GM12878 (cell line): ENCODE results near the gene SRCIN1. TPM values are rescaled to one million over a fixed set of nuclear protein-coding genes. Genes with fewer than 3 reads are reported as not detected.

Source experiments
- ATAC-seq: fragments of 200-7000 bp; cut with Tn5 transposase; 3 replicates; pipeline ENCODE4 v1.9.1; 2020; ENCODE audit warnings: mild to moderate bottlenecking, moderate library complexity
- BruUV-seq: library from RNA; stranded (reverse); fragments of 400-500 nt; replicated peaks from 2 replicates; lab custom pipeline; 2021; lab: Mats Ljungman, UMichigan
- CTCF ChIA-PET: fragments of 300-600 bp; sonication (Branson Sonifier 250); formaldehyde crosslinking; extraction: SDS; loops from one replicate; lab custom pipeline; 2021; ENCODE audit warnings: inconsistent platforms; lab: Yijun Ruan, JAX
- POLR2A ChIA-PET: fragments of 350-600 bp; formaldehyde crosslinking; extraction: SDS; loops from one replicate; lab custom pipeline; 2021; ENCODE audit warnings: inconsistent platforms; lab: Charles Lee
- RAD21 ChIA-PET: fragments of 300-600 bp; sonication (Branson Sonifier 250); formaldehyde crosslinking; loops from one replicate; lab custom pipeline; 2023; ENCODE audit warnings: antibody characterized with exemption; ENCODE audit not compliant: unreplicated experiment; lab: Charles Lee
- SMC1A ChIA-PET: fragments of 300-600 bp; sonication (Branson Sonifier 250); formaldehyde crosslinking; loops from one replicate; lab custom pipeline; 2023; ENCODE audit not compliant: unreplicated experiment, uncharacterized antibody; lab: Charles Lee
- DNase-seq: peaks from one replicate; pipeline ENCODE4 v3.0.0-alpha.2; 2011; ENCODE audit warnings: low read depth, low spot score
- FAIRE-seq: peaks from 3 replicates; lab custom pipeline; 2011; peaks lifted over from hg19 to GRCh38; lab: Jason Lieb, UNC
- H2AFZ ChIP-seq: 2 replicates; pipeline ENCODE4 v1.6.0; 2011; ENCODE audit warnings: low read depth, low read length, control low read depth; ENCODE audit not compliant: control insufficient read depth
- H3K27ac ChIP-seq: 2 replicates; pipeline ENCODE4 v1.5.1; 2011; ENCODE audit warnings: control low read depth; ENCODE audit not compliant: control insufficient read depth, insufficient read depth
- H3K27me3 ChIP-seq, 2 experiments: replicated peaks in 1 of 2; 2 replicates each; pipeline versions ENCODE4 v1.6.0 to v1.6.1; 2011; ENCODE audit warnings: low read length in 1 of 2; ENCODE audit not compliant: control insufficient read depth in 2 of 2, insufficient read depth in 2 of 2
- H3K36me3 ChIP-seq, 2 experiments: 2 replicates each; pipeline ENCODE4 v1.5.1; 2011; ENCODE audit warnings: low read length in 1 of 2; ENCODE audit not compliant: control insufficient read depth in 2 of 2, insufficient read depth in 2 of 2
- H3K4me1 ChIP-seq: 2 replicates; pipeline ENCODE4 v1.6.1; 2011; ENCODE audit warnings: mild to moderate bottlenecking, low read length, moderate library complexity, mixed read lengths; ENCODE audit not compliant: control insufficient read depth, insufficient read depth
- H3K4me2 ChIP-seq: 2 replicates; pipeline ENCODE4 v1.6.0; 2011; ENCODE audit warnings: control low read depth; ENCODE audit not compliant: control insufficient read depth, insufficient read depth
- H3K4me3 ChIP-seq: fragments of 200-600 bp; sonication (generic); 2 replicates; pipeline ENCODE4 v1.5.1; 2016
- H3K79me2 ChIP-seq: 2 replicates; pipeline ENCODE4 v1.6.0; 2011; ENCODE audit warnings: low read length; ENCODE audit not compliant: control insufficient read depth, insufficient read depth
- H3K9ac ChIP-seq: 2 replicates; pipeline ENCODE4 v1.8.0; 2011; ENCODE audit warnings: low read length, control low read depth, mixed read lengths; ENCODE audit not compliant: control insufficient read depth, insufficient read depth
- H3K9me3 ChIP-seq: replicated peaks from 3 replicates; pipeline ENCODE4 v1.5.1; 2011; ENCODE audit warnings: mild to moderate bottlenecking, low read length; ENCODE audit not compliant: control insufficient read depth, insufficient read depth
- H4K20me1 ChIP-seq: 2 replicates; pipeline ENCODE4 v1.6.0; 2011; ENCODE audit not compliant: control insufficient read depth, insufficient read depth
- ASH2L ChIP-seq: fragments of 300-600, 200-600 bp; sonication (generic); IDR thresholded peaks from 2 replicates; pipeline ENCODE4 v1.6.1; 2017; ENCODE audit warnings: low read depth, mild to moderate bottlenecking, borderline replicate concordance
- ESRRA ChIP-seq: IDR thresholded peaks from 2 replicates; pipeline ENCODE4 v1.6.1; 2012; ENCODE audit warnings: mild to moderate bottlenecking, low read length, improper control_type of control experiment
- JUND ChIP-seq: IDR thresholded peaks from 2 replicates; pipeline ENCODE4 v1.6.1; 2012; ENCODE audit warnings: low read depth, mild to moderate bottlenecking, low read length, improper control_type of control experiment, moderate library complexity
- KDM1A ChIP-seq: fragments of 200-600 bp; sonication (generic); IDR thresholded peaks from 2 replicates; pipeline ENCODE4 v1.6.1; 2016; ENCODE audit warnings: borderline replicate concordance
- MAX ChIP-seq: IDR thresholded peaks from 2 replicates; pipeline ENCODE4 v1.6.1; 2012; ENCODE audit warnings: low read depth, low read length, improper control_type of control experiment
- POLR2A ChIP-seq: IDR thresholded peaks from 2 replicates; pipeline ENCODE4 v1.6.1; 2011; ENCODE audit warnings: low read depth, mild to moderate bottlenecking, low read length
- RAD21 ChIP-seq: IDR thresholded peaks from 2 replicates; pipeline ENCODE4 v1.6.1; 2011; ENCODE audit warnings: mild to moderate bottlenecking, low read depth, low read length, moderate library complexity; ENCODE audit not compliant: insufficient read depth
- RELA ChIP-seq: fragments of 450-650 bp; IDR thresholded peaks from 2 replicates; pipeline ENCODE4 v1.8.0; 2014; ENCODE audit warnings: borderline replicate concordance; ENCODE audit not compliant: partially characterized antibody
- SMAD5 ChIP-seq: IDR thresholded peaks from 2 replicates; pipeline ENCODE4 v1.6.1; 2016; ENCODE audit warnings: antibody characterized with exemption, low read depth
- SP1 ChIP-seq: IDR thresholded peaks from one replicate; pipeline ENCODE4 v1.6.1; 2011; ENCODE audit warnings: low read depth, low read length
- SREBF1 ChIP-seq: IDR thresholded peaks from 2 replicates; pipeline ENCODE4 v1.6.1; 2012; ENCODE audit warnings: mild to moderate bottlenecking, low read length
- SREBF2 ChIP-seq: IDR thresholded peaks from 2 replicates; pipeline ENCODE4 v1.6.1; 2012; ENCODE audit warnings: mild to moderate bottlenecking, low read length
- ZNF217 ChIP-seq: fragments of 450-650 bp; IDR thresholded peaks from 2 replicates; pipeline ENCODE4 v1.6.1; 2017; ENCODE audit warnings: antibody characterized with exemption, mild to moderate bottlenecking
- WGBS: methylation state at CpG from one replicate; pipeline ENCODE4 v1.1.6; 2016; ENCODE audit warnings: low lambda C conversion rate; ENCODE audit not compliant: insufficient replicate concordance, insufficient coverage; ENCODE audit errors: missing lambda C conversion rate; 5-methylcytosine and 5-hydroxymethylcytosine counted together
- in situ Hi-C: fragments of 300-500 bp; cut with MboI; formaldehyde crosslinking; loops from 9 replicates; pipeline ENCODE4 v1.14.3; 2018; ENCODE audit warnings: mixed read lengths
- intact Hi-C: fragments of 100-400 bp; cut with micrococcal nuclease; formaldehyde crosslinking; loops from one replicate; pipeline ENCODE4 v1.14.2; 2022; ENCODE audit not compliant: unreplicated experiment
- polyA plus RNA-seq, 11 experiments: library from polyadenylated mRNA; depleted of rRNA in 4 of 11; unstranded in 6 of 11; stranded (reverse) in 5 of 11; fragments of >200 nt; fragmentation: Nextera tagmentation in 4 of 11; fragmentation: Illumina TruSeq in 1 of 11; extraction: Ambion mirVana in 4 of 11; extraction: Trizol in 1 of 11; gene quantifications; 1 replicate in 1 of 11; 2 replicates in 10 of 11; pipeline versions ENCODE4 v1.2.1 to v1.2.3, GENCODE V29; 2011 to 2016; ENCODE audit warnings: inconsistent platforms in 2 of 11, missing spikeins in 2 of 11, low read depth in 1 of 11
- total RNA-seq, 4 experiments: library from RNA; depleted of rRNA in 3 of 4; stranded (reverse); fragments of >200 nt in 3 of 4; fragmentation: Illumina TruSeq in 1 of 4; extraction: Trizol in 1 of 4; gene quantifications; 2 replicates each; pipeline versions ENCODE4 v1.2.1 to v1.2.3, GENCODE V29; 2013 to 2021

The SRCIN1 gene
- total and polyA plus RNA-seq, 10 of the 15 experiments (the other 5 are each of a cell fraction or from before 2014, with no cell fraction given), result under 0.01 to 0.74 (median 0.20) TPM; not detected in 3

GRCh38 chr17:38507436-38507835 lies 98.3 kb downstream of the SRCIN1 start:
- Histone ChIP-seq H3K9me3 (no peaks in the 10 kb centered on the region), H3K27me3 (peaks cover 4 to 10% of the 10 kb centered on the region in 2 experiments; a peak in 3 of 4 replicates), H2AFZ (no peak overlapping the region), H3K4me2 (no peak overlapping the region), H3K4me3 (no peak overlapping the region), H3K9ac (no peak overlapping the region), H3K27ac (no peak overlapping the region), H3K79me2 (no peaks in the 10 kb centered on the region), H3K36me3 (no peaks in the 10 kb centered on the region), H3K4me1 (peaks cover 3% of the 10 kb centered on the region; the same call in 1 of the 2 replicates), H4K20me1 (no peaks in the 10 kb centered on the region)
- SMC1A ChIA-PET, result no interaction called here
- WGBS, result 23% methylated on average over 3 of the region's 3 CpGs
- intact Hi-C loops, result loop anchor here (5.0 kb wide), 1 partner anchor 160 kb away; no protein-coding TSS in a partner anchor
- ATAC-seq (no peak), FAIRE-seq (no peak), DNase-seq (no peak)
- TF ChIP-seq ASH2L (no peak), SP1 (no peak), ESRRA (no peak), SREBF1 (no peak), ZNF217 (no peak), POLR2A (no peak), MAX (no peak), KDM1A (no peak), SREBF2 (no peak), JUND (no peak), SMAD5 (no peak), RELA (no peak), RAD21 (no peak)
- RAD21 ChIA-PET, result no interaction called here
- in situ Hi-C loops, result no loop called here
- POLR2A ChIA-PET, result no interaction called here
- CTCF ChIA-PET, result interaction anchor here (2.0 kb wide), 1 partner anchor 77 kb away, joined by 5 read pairs; no protein-coding TSS in a partner anchor
- no TSS peak for BruUV-seq
